Loucy (cell line): ENCODE measurements around the gene KCTD13.

ENCODE experiments used
- H2AFZ ChIP-seq: fragments of 200-600 bp; sonication (generic); 2 replicates; pipeline ENCODE4 v1.6.0; 2016; ENCODE audit warnings: antibody characterized with exemption, mild to moderate bottlenecking, low read length, moderate library complexity
- H3F3A ChIP-seq: fragments of 200-600 bp; 2 replicates; pipeline ENCODE4 v1.6.0; 2016; ENCODE audit warnings: antibody characterized with exemption, low read depth, mild to moderate bottlenecking
- H3K27me3 ChIP-seq: fragments of 200-600 bp; sonication (generic); 2 replicates; pipeline ENCODE4 v1.6.1; 2014; ENCODE audit warnings: low read length, mild to moderate bottlenecking; ENCODE audit not compliant: insufficient read depth, poor library complexity, severe bottlenecking
- H3K36me3 ChIP-seq: fragments of 200-600 bp; sonication (generic); 2 replicates; pipeline ENCODE4 v1.6.1; 2016; ENCODE audit warnings: low read length; ENCODE audit not compliant: insufficient read depth
- H3K4me1 ChIP-seq: fragments of 200-600 bp; sonication (generic); 2 replicates; pipeline ENCODE4 v1.5.1; 2014; ENCODE audit warnings: low read length, mild to moderate bottlenecking; ENCODE audit not compliant: insufficient read depth, poor library complexity, severe bottlenecking
- H3K4me2 ChIP-seq: fragments of 200-600 bp; sonication (generic); 2 replicates; pipeline ENCODE4 v1.6.0; 2014; ENCODE audit warnings: antibody characterized with exemption, low read length, low read depth, mild to moderate bottlenecking; ENCODE audit not compliant: poor library complexity, severe bottlenecking
- H3K4me3 ChIP-seq: fragments of 200-600 bp; sonication (generic); 2 replicates; pipeline ENCODE4 v1.5.1; 2014; ENCODE audit warnings: low read length, mild to moderate bottlenecking, mixed read lengths; ENCODE audit not compliant: poor library complexity, severe bottlenecking
- H3K79me2 ChIP-seq: fragments of 200-600 bp; sonication (generic); 2 replicates; pipeline ENCODE4 v1.6.1; 2014; ENCODE audit warnings: low read length; ENCODE audit not compliant: insufficient read depth
- H3K9ac ChIP-seq: fragments of 200-600 bp; sonication (generic); 2 replicates; pipeline ENCODE4 v1.6.0; 2014; ENCODE audit warnings: mild to moderate bottlenecking, low read depth, low read length, moderate library complexity; ENCODE audit not compliant: poor library complexity, severe bottlenecking
- H3K9me2 ChIP-seq: fragments of 200-600 bp; sonication (generic); replicated peaks from 2 replicates; pipeline ENCODE4 v1.6.1; 2016; ENCODE audit warnings: low read depth, low read length, mixed read lengths
- H3K9me3 ChIP-seq: fragments of 200-600 bp; sonication (generic); 2 replicates; pipeline ENCODE4 v1.6.1; 2014; ENCODE audit warnings: mild to moderate bottlenecking, antibody characterized with exemption, low read length, low read depth; ENCODE audit not compliant: insufficient read depth
- H4K20me1 ChIP-seq: fragments of 200-600 bp; sonication (generic); 2 replicates; pipeline ENCODE4 v1.6.0; 2014; ENCODE audit warnings: antibody characterized with exemption, low read length, mild to moderate bottlenecking; ENCODE audit not compliant: insufficient read depth, poor library complexity, severe bottlenecking
- CTCF ChIP-seq: fragments of 200-600 bp; sonication (generic); conservative IDR thresholded peaks from 2 replicates; pipeline ENCODE4 v1.5.1; 2014; ENCODE audit warnings: mild to moderate bottlenecking, antibody characterized with exemption, low read length
- EZH2phosphoT487 ChIP-seq: fragments of 200-600 bp; IDR thresholded peaks from 2 replicates; pipeline ENCODE4 v1.6.1; 2018; ENCODE audit warnings: antibody characterized with exemption, mild to moderate bottlenecking, moderate library complexity, borderline replicate concordance

The KCTD13 gene

GRCh38 chr16:29899516-29900101 is 26.4 kb downstream of the KCTD13 start, which contains the start of gene SEZ6L2:
SEZ6L2 (minus strand) TSS chr16:29899550; CDS start chr16:29899019, 531 bp downstream.
- Histone ChIP-seq H3K36me3 (no peaks in the 10 kb centered on the region), H3K4me2 (peak within 1 kb of the TSS; percentile 66), H3K9ac (no peak within 1 kb of the TSS), H3K9me2 (no peaks in the 10 kb centered on the region), H3K79me2 (no peaks in the 10 kb centered on the region), H4K20me1 (peaks cover 12% of the 10 kb centered on the region), H2AFZ (peak within 1 kb of the TSS; percentile 55; the same call in 1 of the 2 replicates), H3K4me1 (peaks cover 13% of the 10 kb centered on the region), H3K9me3 (no peaks in the 10 kb centered on the region), H3K4me3 (peak within 1 kb of the TSS; percentile 70), H3K27me3 (no peaks in the 10 kb centered on the region), H3F3A (no peaks in the 10 kb centered on the region)
- TF ChIP-seq EZH2phosphoT487 (no peak), CTCF (peak; percentile 16; the same call in 1 of the 2 replicates)

DNA sequence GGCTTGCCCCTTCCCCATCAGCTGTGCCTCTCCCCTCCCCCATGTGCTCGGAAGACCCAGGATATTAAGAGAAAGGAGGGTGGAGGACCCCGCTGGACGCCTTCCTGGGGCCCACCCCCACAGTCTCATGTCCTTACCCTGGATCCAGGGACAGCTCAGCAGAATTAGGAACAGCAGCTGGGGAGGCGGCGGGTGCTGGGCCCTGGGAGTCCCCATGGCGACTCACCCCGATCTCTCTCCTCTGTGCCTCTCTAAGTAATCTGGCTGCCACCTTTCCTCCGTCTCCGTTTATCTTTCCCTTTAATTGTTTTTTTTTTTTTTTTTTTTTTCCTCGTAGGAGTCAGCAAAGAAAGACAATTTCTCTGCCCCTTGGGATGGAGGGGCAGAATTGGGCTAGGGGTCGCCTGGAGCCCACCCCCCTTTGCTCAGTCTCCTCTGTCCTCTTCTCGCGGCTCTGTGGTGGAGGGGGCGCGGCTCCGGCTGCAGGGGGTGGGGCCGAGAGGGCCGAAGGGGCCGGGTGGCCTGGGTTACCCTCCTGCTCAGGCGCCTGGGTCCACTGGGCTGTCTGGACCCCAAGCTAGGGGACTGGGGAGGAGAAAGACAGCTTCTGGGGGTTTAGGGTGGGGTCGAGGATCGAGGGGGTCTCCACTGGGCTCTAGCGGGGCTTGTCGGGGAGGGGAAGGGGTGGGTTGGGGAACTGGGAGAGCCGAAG is 27.1 kb downstream of the KCTD13 start:
- Histone ChIP-seq H3K27me3 (no peaks in the 10 kb centered on the region), H3K9me3 (no peaks in the 10 kb centered on the region), H4K20me1 (peaks cover 12% of the 10 kb centered on the region), H2AFZ (no peak overlapping the region), H3K4me3 (peak overlapping the region; percentile 70), H3K79me2 (no peaks in the 10 kb centered on the region), H3F3A (no peaks in the 10 kb centered on the region), H3K9ac (no peak overlapping the region), H3K4me1 (peaks cover 13% of the 10 kb centered on the region), H3K36me3 (no peaks in the 10 kb centered on the region), H3K9me2 (no peaks in the 10 kb centered on the region), H3K4me2 (peak overlapping the region; percentile 66)
- TF ChIP-seq CTCF (no peak), EZH2phosphoT487 (no peak)

- peaks cover 12% of the 10 kb centered on the region for H4K20me1 ChIP-seq
- H3K36me3 ChIP-seq = no peaks in the 10 kb centered on the region
- no peak for TF ChIP-seq EZH2phosphoT487
- TF ChIP-seq CTCF = no peak
- no peaks in the 10 kb centered on the region for H3K27me3 ChIP-seq
- no peak overlapping the region for H3K9ac ChIP-seq
- no peaks in the 10 kb centered on the region for H3K9me3 ChIP-seq
- H3K9me2 ChIP-seq = no peaks in the 10 kb centered on the region
- no peaks in the 10 kb centered on the region for H3K79me2 ChIP-seq
- H3K4me1 ChIP-seq = peaks cover 13% of the 10 kb centered on the region
- no peak overlapping the region for H2AFZ ChIP-seq
- H3F3A ChIP-seq = no peaks in the 10 kb centered on the region
- H3K4me3 ChIP-seq = no peak overlapping the region
- H3K4me2 ChIP-seq = no peak overlapping the region
These were observed 27.8 kb downstream of the KCTD13 start for GRCh38 chr16:29898135-29898803.
